Measurements from ENCODE around the gene FAM180A.
"Not testable (repeated sequence)": the region's sequence is repeated elsewhere in the genome, so short reads cannot be mapped to it uniquely, and the experiment has no call there.

Gene FAM180A

DNA sequence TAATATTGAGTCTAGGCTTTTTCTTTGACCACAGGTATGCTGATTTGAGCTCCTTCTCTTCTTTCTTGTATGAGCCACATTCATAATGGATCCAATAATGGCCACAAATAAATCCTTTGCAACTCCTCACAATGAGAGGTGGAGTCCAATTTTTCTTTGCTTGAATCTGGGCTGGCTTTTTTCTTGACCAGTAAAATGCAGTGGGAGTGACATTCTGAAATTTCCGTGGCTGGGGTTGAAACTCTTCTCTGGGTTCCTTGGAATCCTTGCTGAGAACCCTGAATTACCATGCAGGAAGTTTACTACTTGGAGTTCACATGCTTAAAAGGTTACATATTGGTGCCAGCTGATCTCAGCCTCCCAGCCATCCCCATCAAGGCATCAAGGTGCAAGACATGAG is 22.4 kb upstream of the FAM180A start:
- DNase-seq = no peak

DNA sequence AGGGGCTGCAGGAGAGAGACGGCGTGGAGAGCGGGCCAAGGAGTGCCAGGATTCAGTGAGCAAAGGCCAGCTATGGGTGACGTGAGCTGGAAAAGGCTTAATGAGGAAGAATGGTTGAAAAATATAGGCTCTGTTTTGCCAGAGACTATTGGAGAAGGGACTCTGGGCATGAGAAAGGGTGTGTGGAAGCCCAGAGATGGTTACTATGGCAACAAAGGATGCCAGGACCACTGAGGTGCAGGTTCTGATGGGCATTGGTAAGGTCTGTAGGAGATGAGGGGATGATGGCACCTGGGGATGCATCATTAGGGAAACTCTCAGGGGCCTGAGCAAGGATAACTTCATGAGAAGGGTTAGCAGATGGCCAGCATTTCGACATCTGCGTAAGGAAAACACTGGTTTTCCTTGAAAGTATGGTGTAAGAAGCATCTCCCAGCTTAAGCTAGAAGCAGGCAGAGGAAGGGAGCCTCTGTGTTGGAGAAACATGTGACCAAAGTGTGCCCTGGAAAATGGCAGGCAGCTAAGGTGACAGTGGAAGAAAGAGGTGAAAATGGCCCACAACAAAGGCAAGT is 21.6 kb upstream of the FAM180A start:
- DNase-seq = no peak

DNA sequence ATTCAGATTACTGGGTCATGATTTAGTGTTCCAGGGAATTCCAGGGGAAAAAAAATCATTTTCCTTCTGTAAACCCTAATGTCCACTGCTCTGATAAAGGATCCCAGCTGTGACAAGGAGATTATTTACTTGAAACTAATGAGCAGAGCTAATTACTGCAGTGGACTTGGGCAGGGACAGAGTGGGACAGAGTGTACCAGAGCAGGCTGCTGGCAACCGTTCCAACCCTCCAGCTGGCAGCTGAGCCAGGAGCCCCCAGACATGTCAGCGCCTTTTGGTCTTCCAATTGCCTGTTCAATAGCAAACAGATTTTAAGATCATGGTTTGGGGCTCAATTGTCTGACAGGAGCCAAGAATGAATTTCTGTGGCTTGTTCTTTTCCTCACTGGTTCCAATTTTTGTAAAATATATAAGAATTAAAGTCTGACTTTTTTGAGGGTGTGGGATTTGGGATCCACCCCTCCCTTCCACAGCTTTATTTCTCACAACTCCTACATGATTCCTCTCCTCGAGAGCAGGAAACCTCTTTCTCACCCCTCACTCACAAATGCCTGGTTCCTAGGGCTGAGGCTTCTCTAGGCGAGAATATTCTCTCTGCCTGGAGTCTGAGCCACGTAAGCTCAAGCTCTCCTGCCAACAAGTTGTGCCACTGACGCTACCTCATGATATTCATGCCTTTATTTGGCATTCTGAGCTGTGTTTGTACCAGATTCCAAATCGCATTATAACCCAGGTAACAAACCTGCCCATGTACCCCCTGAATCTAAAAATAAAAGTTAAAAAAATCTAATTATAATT is 20.6 kb upstream of the FAM180A start:
- no peak for DNase-seq

DNA sequence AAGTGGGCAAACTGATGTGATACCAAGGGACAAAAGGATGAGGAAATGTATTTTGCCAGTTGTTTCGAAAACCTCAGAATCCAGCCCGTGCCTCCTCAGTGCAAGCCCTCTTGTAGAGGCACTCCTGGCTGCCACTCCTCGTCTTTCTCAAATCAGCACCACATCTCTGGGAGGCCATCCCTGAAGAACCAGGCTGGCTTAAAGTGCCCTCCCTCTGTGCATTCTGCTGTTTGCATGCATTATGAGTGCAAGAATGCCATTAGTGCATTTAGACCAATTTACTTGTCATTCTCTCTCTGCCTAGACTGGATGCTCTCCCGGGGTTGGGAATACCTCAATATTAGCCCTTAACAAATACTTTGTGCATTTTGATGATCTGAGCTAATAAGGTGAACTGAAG is 19.9 kb upstream of the FAM180A start:
- no peak for DNase-seq

DNA sequence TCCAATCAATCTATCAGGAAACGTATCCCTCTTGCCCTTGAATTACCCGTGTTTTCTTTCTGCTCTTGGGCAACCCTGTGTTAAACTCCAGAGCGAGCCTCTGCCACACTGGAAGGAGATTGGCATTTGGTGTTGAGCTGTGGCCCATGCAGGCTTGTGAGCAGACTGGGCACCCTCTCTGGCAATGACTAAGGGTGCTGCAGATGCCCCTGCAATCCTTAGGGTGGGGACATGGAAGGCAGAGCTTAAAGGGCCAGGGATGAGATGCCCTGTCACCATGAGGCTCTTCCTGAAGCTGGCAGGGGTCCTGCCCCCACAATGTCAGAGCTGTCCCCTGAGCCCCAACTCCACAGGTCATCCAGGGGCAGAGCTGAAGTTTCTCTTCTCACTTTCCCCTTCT is 19.5 kb upstream of the FAM180A start:
- no peak for DNase-seq

DNA sequence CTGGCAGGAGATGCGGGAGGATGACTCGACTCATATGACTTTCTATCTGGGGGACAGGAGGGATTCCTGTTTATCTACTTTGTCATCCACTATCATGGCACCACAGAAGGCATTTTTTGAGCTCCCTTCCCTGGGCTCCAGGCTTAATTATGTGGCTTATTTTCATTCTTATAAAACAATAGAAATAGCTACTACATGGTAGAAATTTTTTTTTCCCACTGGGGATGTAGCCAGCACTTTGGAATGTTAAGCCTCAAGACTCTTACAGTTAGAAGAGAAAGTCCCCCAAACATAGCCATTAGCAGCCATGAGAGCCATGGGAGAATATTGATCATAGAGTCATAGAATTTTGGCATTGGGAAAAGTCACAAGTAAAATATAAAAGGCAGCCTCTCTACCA is 14.6 kb upstream of the FAM180A start:
- no peak for DNase-seq

DNA sequence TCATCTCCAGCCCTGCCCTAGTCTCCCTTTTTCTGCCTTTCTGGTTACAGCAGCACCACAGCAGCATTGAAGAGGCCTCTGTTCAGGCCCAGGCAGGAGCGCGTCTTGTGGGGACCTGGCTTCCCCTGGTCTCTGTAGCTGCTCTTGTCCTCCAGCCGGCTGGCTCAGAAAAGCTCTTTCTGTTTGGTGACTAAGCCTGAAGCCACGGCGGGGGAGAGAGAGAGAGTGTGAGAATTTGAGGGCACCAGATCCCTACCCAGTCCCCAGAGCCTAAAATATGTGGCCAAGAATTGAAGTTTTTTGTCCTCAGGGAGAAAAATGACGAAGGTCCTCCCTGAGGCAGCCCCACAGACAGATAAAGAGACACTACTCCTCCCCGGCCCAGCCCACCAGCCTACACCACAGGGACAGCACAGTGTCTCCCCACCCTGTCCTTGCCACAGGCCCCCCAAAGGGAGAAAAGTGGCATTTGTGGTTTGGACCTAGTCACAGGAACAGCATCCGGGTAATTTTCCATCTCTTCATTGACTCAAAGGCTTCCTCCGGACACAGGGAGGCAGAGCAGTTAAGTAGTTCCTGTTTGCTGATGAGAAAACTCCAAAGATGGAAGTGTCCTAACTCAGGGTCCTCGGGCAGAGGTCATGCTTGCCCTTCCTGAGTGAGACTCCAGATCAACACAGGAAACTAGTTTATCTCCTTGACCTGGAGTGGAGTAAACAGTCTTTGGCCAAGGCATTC is 13.3 kb upstream of the FAM180A start:
- DNase-seq = no peak

DNA sequence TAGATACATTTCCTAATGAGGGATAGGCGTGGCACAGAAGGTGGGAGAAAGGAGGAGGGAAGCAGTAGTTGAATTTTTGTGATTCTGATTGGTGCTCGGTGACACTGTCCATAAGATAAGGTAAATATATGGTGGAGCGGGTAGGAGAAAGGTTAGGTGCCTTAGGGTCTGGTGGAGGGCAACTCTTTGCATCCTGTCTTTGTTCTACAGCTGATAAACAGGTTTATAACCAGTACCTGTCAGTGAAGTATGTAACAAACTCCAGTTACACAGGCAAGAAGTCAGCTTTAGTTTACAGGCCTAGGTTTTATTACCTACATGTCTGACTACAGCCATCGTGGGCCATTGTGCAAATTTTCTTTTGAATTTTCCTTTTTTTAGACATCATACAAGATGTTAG is 10.9 kb upstream of the FAM180A start:
- DNase-seq = no peak

DNA sequence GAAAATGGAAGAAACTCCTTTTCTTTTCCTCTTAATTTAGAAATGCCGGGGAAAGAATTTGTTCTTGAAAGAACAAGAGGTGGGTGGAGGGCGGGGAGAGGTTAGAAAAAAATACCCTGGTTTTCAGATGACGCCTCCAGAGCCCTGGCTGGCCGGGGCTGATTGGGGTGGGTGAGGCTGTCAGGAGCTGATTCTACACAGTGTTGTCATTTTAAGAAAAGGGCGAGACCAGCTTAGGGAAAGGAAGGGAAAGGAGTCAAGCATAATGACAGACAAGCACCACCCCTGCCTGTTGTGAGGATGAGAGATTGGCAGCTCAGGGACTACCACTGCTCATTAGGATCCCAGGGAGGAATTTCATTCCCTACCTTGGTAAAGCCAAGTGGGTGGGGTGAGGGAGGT is 9.9 kb upstream of the FAM180A start:
- no peak for DNase-seq

DNA sequence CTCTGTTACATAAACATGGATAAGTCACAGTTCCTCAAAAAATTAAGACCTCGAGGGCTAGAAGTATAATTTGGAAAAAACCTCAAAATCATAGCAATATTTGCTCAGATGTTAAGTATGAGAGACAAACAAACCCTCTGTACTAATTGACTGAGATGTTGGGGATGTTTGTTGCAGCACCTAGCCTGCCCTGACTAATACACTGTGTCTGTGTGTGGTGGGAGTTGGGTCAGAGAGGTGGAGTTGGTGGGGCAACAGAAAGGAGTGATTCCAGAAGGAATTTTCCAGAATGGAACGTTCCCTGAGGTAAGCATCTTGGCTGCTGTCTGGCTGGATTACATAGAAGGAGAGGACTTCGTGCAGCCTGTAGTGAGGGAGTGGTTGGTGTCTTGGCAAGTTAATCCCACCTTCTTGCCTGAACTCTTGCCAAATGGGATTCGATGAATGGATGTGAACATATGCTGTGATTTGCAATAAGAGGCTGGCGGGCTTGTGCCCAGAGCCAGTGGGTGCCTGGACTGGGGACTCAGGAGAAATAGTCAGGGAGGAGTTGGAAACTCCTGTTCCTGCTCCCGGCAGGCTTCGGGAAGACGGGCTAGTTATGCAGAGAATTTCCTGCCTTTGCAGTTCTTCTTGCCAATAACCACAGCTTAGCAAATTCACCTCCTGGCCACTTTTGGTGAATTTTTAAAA is 9.3 kb upstream of the FAM180A start:
- no peak for DNase-seq

DNA sequence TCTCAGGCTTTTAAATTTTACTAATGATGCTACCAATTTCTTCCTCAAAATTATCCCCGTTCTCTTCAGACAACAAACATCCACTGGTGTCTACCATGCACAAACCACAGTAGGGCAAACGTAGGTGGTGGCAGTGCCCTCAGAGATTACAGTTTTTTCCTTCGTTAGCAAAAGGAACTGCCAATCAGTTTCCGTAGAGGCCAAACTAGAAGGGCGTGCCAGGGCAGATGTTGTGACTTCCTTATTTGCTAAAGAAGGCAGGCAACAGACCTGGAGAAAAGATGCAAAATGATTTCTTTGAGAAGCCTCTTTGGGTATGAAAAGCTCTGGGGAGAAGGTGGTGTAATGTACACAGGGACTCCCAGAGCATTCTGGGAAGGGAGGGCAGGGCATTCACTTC is 7.6 kb upstream of the FAM180A start:
- no peak for DNase-seq

DNA sequence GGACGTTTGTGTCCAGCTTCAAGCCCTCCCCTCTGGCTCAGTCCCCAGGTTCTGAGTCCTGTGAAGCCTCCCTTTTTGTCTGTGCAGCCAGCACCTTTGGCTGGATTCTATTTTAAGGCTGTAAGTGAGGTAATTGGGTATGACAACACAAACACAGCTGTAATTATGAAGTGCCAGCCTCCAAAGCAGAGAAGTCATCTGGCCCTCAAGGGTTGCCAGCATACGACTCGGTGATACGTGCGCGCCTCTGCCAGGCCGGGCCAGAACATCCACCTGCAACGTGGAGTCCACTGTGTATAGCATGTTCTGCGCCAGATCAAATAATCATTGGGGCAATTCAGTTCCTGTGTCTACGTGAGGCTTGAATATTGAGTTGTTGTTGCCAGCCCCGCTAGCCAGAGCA is 6.7 kb upstream of the FAM180A start:
- peak; percentile 4 for DNase-seq

DNA sequence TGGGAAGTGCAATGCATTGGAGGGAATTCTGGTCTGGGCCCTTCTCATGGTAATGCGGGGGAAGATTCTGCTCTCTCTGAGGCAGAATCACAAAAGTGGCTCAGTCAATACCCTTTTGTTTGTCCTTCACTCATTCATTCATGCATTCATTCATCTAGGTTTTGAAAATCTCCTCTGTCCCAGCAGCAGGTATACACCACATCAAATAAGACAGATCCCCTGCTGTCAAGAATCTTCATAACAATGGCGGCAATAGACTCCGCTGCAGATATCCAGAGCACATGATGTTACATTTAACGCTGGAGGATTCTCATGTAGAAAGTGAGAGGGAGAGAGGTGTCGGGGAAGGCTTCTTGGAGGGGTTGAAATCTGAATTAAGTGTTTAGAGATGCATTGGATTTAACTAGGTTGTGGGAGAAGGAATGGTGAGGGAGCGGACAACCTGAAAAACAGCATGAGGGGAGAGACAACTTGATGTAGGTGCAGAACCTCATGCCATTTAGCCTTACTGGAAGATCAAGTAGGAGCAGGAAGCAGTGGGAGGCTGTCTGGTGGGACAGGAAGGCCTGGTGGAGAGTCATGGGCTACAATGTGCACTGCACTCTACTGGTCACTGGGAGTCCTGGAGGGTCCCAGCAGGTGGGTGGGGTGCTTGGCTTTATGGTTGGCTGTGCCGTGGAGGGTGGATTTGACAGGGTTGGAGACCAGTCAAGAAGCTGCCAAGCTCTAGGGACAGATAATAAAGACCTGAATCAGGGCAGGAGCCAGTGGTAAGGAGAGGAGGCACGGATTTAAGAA is 5.2 kb upstream of the FAM180A start:
- DNase-seq = no peak

DNA sequence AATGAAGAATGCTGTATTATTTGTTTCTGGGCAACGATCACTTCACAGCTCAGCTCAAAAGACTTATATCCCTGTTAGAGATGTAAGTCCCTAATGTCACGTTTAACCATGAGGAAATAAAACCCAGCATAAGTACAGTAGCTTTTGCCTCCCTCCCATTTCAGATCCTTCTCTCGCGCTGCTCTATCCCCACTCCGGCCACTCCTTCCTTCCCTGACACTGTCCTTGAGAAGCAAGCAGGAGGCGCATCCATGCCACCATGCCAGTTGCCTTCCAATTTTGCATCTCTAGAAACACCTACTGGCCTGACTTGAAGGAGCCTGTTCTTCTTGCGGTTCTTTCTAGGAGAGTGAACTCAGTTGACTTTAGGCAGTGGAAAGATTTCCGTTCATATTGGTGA is 1.2 kb downstream of the FAM180A start:
- DNase-seq = no peak

DNA sequence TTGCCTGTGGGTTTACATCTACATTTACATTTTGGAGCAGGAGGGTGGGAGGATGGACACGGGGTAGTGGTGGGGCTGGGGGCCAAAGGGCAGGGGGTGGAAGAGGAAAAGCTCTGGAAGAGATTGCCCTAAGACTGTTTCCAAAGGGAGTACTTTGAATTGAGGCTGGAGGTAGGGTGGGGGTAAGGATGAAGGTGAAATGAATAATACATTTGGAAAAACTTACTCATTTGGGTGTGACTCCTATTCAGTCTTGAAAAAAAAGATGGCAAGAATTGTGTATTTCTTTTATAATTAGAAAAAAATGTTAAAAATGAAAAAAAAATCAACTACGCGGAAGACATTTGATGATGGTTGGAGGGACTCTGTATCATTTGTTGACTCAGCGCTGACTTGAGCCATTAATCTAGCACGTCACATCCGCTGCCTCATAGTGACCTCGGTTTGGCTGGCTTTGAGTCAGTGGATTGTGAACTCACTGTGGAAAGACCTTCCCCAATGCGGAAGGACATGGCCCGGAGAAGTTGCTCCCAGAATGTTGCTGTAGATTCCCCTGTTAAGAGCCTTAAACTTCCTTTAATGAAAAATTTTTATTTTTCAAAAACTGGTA is 2.8 kb downstream of the FAM180A start:
- no peak for DNase-seq

DNA sequence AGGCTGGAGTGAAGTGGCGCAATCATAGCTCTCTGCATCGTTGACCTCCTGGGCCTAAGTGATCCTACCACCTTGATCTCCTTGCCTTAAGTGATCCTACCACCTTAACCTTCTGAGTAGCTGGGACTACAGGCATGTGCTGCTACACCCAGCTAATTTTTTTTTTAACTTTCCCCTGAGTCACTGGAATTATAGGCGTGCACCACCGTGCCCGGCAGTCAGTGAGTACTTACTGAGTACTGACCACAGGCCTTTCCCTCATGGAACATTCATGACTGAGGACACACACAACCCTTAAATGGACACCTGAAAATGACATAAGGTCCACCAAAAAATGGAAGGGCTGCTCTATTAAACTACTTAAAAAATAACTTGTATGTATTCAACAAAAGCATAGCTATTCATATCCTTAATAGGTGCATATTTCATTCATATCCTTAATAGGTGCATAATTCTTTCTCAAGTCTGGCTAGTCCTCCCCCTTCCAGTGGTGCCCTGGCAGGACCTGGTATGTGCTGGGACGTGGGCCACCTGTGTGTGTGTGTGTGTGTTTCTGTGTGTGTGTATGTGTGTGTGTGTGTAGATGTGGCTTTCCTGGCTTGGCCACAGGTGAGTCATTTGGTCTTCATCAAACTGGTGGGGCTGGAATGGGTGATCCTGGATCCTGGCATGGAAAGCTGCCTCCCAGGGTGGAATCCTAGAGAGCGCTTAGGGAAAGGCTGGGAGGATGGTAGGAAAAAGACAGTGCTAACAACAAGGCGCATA is 3.5 kb downstream of the FAM180A start:
- no peak for DNase-seq

DNA sequence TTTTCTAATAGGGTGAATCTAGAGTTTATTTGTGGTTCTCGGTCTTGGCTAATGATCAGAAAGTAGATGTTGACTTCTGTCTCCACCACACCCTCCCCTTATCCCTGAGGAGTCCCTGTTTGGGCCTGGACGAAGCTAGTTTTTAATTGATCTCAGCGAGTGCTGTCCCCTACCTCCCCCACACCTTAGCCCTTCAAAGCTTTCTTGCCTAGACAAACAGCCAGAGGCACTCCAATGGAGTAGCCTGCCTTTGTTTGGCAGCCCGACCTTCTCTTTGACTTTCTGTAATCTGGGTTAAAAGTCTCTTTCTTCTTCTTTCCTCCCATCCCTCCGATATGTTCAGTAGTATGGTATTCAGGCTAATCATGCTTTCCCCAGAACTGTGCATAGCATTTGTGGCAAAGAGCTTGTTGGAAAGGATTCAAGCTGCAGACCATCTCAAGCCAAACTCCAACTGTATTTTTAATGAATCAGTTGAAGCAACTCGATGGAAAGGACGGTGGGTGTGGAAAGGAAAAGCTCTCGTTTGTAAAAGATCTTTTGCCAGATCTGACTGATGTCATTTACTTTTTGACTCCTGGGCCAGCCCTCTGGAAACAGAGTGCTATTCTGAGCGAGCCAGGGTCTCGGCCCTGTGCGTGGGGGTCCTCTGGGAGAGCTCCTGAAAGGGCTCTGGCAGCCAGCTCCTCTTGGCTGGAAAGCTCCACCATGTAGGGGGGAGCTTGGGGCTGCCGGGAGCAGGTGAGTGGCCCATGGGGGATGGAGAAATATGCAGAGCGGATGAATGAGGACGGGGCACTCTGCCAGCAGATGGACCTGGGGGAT is 4.5 kb downstream of the FAM180A start:
- no peak for DNase-seq

DNA sequence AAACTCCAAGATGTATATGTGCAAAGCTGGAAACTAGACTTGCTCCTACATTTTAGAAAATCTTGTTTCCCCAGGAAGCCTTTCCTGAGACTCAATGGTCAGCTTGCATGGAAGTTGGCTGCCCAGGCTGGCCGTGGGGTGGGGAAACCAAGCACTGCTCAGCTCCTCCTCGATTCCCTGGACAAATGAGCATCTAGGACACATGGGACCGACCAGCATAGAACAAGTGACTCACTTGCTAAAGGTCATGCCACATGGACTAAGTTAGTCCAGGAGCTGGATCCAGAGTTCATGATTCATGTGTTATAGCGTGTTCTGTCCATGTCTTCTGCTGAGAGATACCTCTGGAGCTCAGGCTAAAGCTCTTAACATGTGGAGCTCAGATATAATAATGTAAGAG is 6.2 kb downstream of the FAM180A start:
- DNase-seq = no peak

DNA sequence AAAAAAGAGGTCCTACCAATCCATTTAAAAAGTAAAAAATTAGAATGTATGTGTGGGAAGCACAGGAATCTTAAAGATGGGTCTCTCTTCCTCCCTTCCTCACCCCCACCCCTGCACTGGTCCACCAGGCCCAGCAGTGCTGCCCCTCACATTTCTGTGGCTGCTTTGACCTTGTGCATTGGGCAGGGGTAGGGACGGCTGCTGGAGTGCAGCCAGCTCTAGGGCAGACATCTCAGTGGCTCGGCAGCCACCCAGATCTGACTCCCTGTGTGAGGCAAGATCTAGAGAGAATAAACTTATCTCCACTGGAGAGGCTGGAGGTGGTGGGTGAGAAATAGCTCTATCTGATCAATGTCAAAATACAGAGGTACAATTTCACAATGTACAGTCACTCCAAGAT is 6.7 kb downstream of the FAM180A start:
- DNase-seq = no peak

DNA sequence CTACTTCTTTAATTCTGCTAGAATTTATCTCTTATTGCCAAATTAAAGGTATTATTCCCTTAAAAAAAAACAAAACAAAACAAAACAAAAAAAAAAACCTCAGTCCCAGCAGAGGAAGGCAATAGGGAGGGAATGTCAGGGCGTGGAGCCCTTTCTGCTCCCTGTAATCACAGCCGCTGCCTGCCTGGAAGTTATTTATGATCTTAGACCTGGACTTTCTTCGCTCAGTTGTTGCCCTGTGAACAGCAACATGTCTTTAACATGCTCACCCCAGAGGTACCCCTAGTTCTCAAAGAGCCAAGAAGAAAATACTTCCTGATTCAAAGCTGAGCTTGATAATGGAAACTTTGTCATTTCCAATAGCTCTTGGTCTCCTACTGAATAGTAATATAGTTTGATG is 7.7 kb downstream of the FAM180A start:
- no peak for DNase-seq

DNA sequence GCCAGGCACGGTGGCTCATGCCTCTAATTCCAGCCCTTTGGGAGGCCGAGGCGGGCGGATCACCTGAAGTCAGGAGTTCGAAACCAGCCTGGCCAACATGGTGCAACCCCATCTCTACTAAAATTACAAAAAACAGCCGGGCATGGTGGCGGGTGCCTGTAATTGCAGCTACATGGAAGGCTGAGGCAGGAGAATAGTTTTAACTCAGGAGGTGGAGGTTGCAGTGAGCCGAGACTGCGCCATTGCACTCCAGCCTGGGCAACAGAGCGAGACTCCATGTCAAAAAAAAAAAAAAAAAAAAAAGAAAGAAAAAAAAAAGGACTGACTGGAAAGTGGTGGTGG is 11.3 kb downstream of the FAM180A start:
- DNase-seq = not testable (repeated sequence)

Measured in NCI-H1694 (cell line).